Measurements from ENCODE around the gene VPS45.
A peak's percentile ranks its signal among the peaks of the same experiment; 100 is the strongest.

The VPS45 gene

GRCh38 chr1:150076066-150076465 is 8.5 kb downstream of the VPS45 start:
- no peak for DNase-seq

GRCh38 chr1:150076985-150077384 is 9.4 kb downstream of the VPS45 start:
- no peak for DNase-seq

- peak; percentile 5 to 11 for DNase-seq
Measured at GRCh38 chr1:150080784-150081183, 13.2 kb downstream of the VPS45 start.

- no peak for DNase-seq
Measured at GRCh38 chr1:150082494-150082893, 14.9 kb downstream of the VPS45 start.

GRCh38 chr1:150083907-150084306 is 16.3 kb downstream of the VPS45 start:
- DNase-seq = no peak

- no peak for DNase-seq
Measured at GRCh38 chr1:150085406-150085805, 17.8 kb downstream of the VPS45 start.

- DNase-seq = no peak
Measured at GRCh38 chr1:150087415-150087814, 19.8 kb downstream of the VPS45 start.

GRCh38 chr1:150089846-150090520 is 22.4 kb downstream of the VPS45 start:
- DNase-seq = peak; percentile 24 to 41

GRCh38 chr1:150092180-150092791 is 24.7 kb downstream of the VPS45 start:
- DNase-seq = no peak

- DNase-seq = no peak
Measured at GRCh38 chr1:150093805-150094204, 26.2 kb downstream of the VPS45 start.

- DNase-seq = no peak
Measured at GRCh38 chr1:150094734-150095265, 27.2 kb downstream of the VPS45 start.

- DNase-seq = no peak
Measured at GRCh38 chr1:150102986-150103385, 35.4 kb downstream of the VPS45 start.

- no peak for DNase-seq
Measured at GRCh38 chr1:150106341-150106740, 38.8 kb downstream of the VPS45 start.

GRCh38 chr1:150109586-150109985 is 42.0 kb downstream of the VPS45 start:
- no peak for DNase-seq

GRCh38 chr1:150110116-150110515 is 42.5 kb downstream of the VPS45 start:
- no peak for DNase-seq

GRCh38 chr1:150111670-150112069 is 44.1 kb downstream of the VPS45 start:
- DNase-seq = no peak

- DNase-seq = no peak
Measured at GRCh38 chr1:150115121-150115520, 47.5 kb downstream of the VPS45 start.

- DNase-seq = no peak
Measured at GRCh38 chr1:150118716-150119115, 51.1 kb downstream of the VPS45 start.

GRCh38 chr1:150121236-150121862 is 53.8 kb downstream of the VPS45 start:
- no peak for DNase-seq

GRCh38 chr1:150126811-150127210 is 59.2 kb downstream of the VPS45 start:
- no peak for DNase-seq

- DNase-seq = no peak
Measured at GRCh38 chr1:150127464-150127863, 59.9 kb downstream of the VPS45 start.

GRCh38 chr1:150127868-150128267 is 60.3 kb downstream of the VPS45 start:
- DNase-seq = no peak

GRCh38 chr1:150132372-150132771 is 64.8 kb downstream of the VPS45 start:
- no peak for DNase-seq

- DNase-seq = no peak
Measured at GRCh38 chr1:150134537-150134936, 67.0 kb downstream of the VPS45 start.

Data from Kasumi-1 (cell line).